GM12878 (cell line): Measurements from ENCODE around the gene MAPRE2. TPM values are rescaled to one million over a fixed set of nuclear protein-coding genes. Genes with fewer than 3 reads are reported as not detected.

Source experiments
- ATAC-seq: fragments of 200-7000 bp; cut with Tn5 transposase; 3 replicates; pipeline ENCODE4 v1.9.1; 2020; ENCODE audit warnings: mild to moderate bottlenecking, moderate library complexity
- BruUV-seq: library from RNA; stranded (reverse); fragments of 400-500 nt; replicated peaks from 2 replicates; lab custom pipeline; 2021; lab: Mats Ljungman, UMichigan
- CTCF ChIA-PET: fragments of 300-600 bp; sonication (Branson Sonifier 250); formaldehyde crosslinking; extraction: SDS; loops from one replicate; lab custom pipeline; 2021; ENCODE audit warnings: inconsistent platforms; lab: Yijun Ruan, JAX
- POLR2A ChIA-PET: fragments of 350-600 bp; formaldehyde crosslinking; extraction: SDS; loops from one replicate; lab custom pipeline; 2021; ENCODE audit warnings: inconsistent platforms; lab: Charles Lee
- RAD21 ChIA-PET: fragments of 300-600 bp; sonication (Branson Sonifier 250); formaldehyde crosslinking; loops from one replicate; lab custom pipeline; 2023; ENCODE audit warnings: antibody characterized with exemption; ENCODE audit not compliant: unreplicated experiment; lab: Charles Lee
- SMC1A ChIA-PET: fragments of 300-600 bp; sonication (Branson Sonifier 250); formaldehyde crosslinking; loops from one replicate; lab custom pipeline; 2023; ENCODE audit not compliant: unreplicated experiment, uncharacterized antibody; lab: Charles Lee
- DNase-seq: peaks from one replicate; pipeline ENCODE4 v3.0.0-alpha.2; 2011; ENCODE audit warnings: low read depth, low spot score
- FAIRE-seq: peaks from 3 replicates; lab custom pipeline; 2011; peaks lifted over from hg19 to GRCh38; lab: Jason Lieb, UNC
- H2AFZ ChIP-seq: 2 replicates; pipeline ENCODE4 v1.6.0; 2011; ENCODE audit warnings: low read depth, low read length, control low read depth; ENCODE audit not compliant: control insufficient read depth
- H3K27ac ChIP-seq: 2 replicates; pipeline ENCODE4 v1.5.1; 2011; ENCODE audit warnings: control low read depth; ENCODE audit not compliant: control insufficient read depth, insufficient read depth
- H3K27me3 ChIP-seq, 2 experiments: replicated peaks in 1 of 2; 2 replicates each; pipeline versions ENCODE4 v1.6.0 to v1.6.1; 2011; ENCODE audit warnings: low read length in 1 of 2; ENCODE audit not compliant: control insufficient read depth in 2 of 2, insufficient read depth in 2 of 2
- H3K36me3 ChIP-seq, 2 experiments: 2 replicates each; pipeline ENCODE4 v1.5.1; 2011; ENCODE audit warnings: low read length in 1 of 2; ENCODE audit not compliant: control insufficient read depth in 2 of 2, insufficient read depth in 2 of 2
- H3K4me1 ChIP-seq: 2 replicates; pipeline ENCODE4 v1.6.1; 2011; ENCODE audit warnings: mild to moderate bottlenecking, low read length, moderate library complexity, mixed read lengths; ENCODE audit not compliant: control insufficient read depth, insufficient read depth
- H3K4me2 ChIP-seq: 2 replicates; pipeline ENCODE4 v1.6.0; 2011; ENCODE audit warnings: control low read depth; ENCODE audit not compliant: control insufficient read depth, insufficient read depth
- H3K4me3 ChIP-seq: fragments of 200-600 bp; sonication (generic); 2 replicates; pipeline ENCODE4 v1.5.1; 2016
- H3K79me2 ChIP-seq: 2 replicates; pipeline ENCODE4 v1.6.0; 2011; ENCODE audit warnings: low read length; ENCODE audit not compliant: control insufficient read depth, insufficient read depth
- H3K9ac ChIP-seq: 2 replicates; pipeline ENCODE4 v1.8.0; 2011; ENCODE audit warnings: low read length, control low read depth, mixed read lengths; ENCODE audit not compliant: control insufficient read depth, insufficient read depth
- H3K9me3 ChIP-seq: replicated peaks from 3 replicates; pipeline ENCODE4 v1.5.1; 2011; ENCODE audit warnings: mild to moderate bottlenecking, low read length; ENCODE audit not compliant: control insufficient read depth, insufficient read depth
- H4K20me1 ChIP-seq: 2 replicates; pipeline ENCODE4 v1.6.0; 2011; ENCODE audit not compliant: control insufficient read depth, insufficient read depth
- BCL11A ChIP-seq: IDR thresholded peaks from 2 replicates; pipeline ENCODE4 v1.6.1; 2011; ENCODE audit warnings: low read depth, low read length
- CBX3 ChIP-seq: fragments of 200-600 bp; sonication (generic); IDR thresholded peaks from 2 replicates; pipeline ENCODE4 v1.6.1; 2016; ENCODE audit warnings: low read depth, borderline replicate concordance
- HDAC2 ChIP-seq: fragments of 200-600 bp; sonication (generic); IDR thresholded peaks from 2 replicates; pipeline ENCODE4 v1.6.1; 2017
- HDAC6 ChIP-seq: fragments of 200-600 bp; sonication (generic); IDR thresholded peaks from one replicate; pipeline ENCODE4 v1.8.0; 2017; ENCODE audit warnings: antibody characterized with exemption; ENCODE audit not compliant: unreplicated experiment
- IKZF1 ChIP-seq: fragments of 450-650 bp; conservative IDR thresholded peaks from 2 replicates; pipeline ENCODE4 v1.6.1; 2017; ENCODE audit warnings: antibody characterized with exemption, mild to moderate bottlenecking
- JUNB ChIP-seq: IDR thresholded peaks from 2 replicates; pipeline ENCODE4 v1.6.1; 2016; ENCODE audit warnings: antibody characterized with exemption, mild to moderate bottlenecking
- NBN ChIP-seq: fragments of 450-650 bp; IDR thresholded peaks from 2 replicates; pipeline ENCODE4 v1.6.1; 2016
- PML ChIP-seq: IDR thresholded peaks from 2 replicates; pipeline ENCODE4 v1.6.1; 2012; ENCODE audit warnings: low read length, inconsistent platforms
- RELA ChIP-seq: fragments of 450-650 bp; IDR thresholded peaks from 2 replicates; pipeline ENCODE4 v1.8.0; 2014; ENCODE audit warnings: borderline replicate concordance; ENCODE audit not compliant: partially characterized antibody
- SMAD5 ChIP-seq: IDR thresholded peaks from 2 replicates; pipeline ENCODE4 v1.6.1; 2016; ENCODE audit warnings: antibody characterized with exemption, low read depth
- TAF1 ChIP-seq: IDR thresholded peaks from 2 replicates; pipeline ENCODE4 v1.6.1; 2011; ENCODE audit warnings: mild to moderate bottlenecking, low read depth, low read length, borderline replicate concordance
- WGBS: methylation state at CpG from one replicate; pipeline ENCODE4 v1.1.6; 2016; ENCODE audit warnings: low lambda C conversion rate; ENCODE audit not compliant: insufficient replicate concordance, insufficient coverage; ENCODE audit errors: missing lambda C conversion rate; 5-methylcytosine and 5-hydroxymethylcytosine counted together
- in situ Hi-C: fragments of 300-500 bp; cut with MboI; formaldehyde crosslinking; loops from 9 replicates; pipeline ENCODE4 v1.14.3; 2018; ENCODE audit warnings: mixed read lengths
- intact Hi-C: fragments of 100-400 bp; cut with micrococcal nuclease; formaldehyde crosslinking; loops from one replicate; pipeline ENCODE4 v1.14.2; 2022; ENCODE audit not compliant: unreplicated experiment
- polyA plus RNA-seq, 11 experiments: library from polyadenylated mRNA; depleted of rRNA in 4 of 11; unstranded in 6 of 11; stranded (reverse) in 5 of 11; fragments of >200 nt; fragmentation: Nextera tagmentation in 4 of 11; fragmentation: Illumina TruSeq in 1 of 11; extraction: Ambion mirVana in 4 of 11; extraction: Trizol in 1 of 11; gene quantifications; 1 replicate in 1 of 11; 2 replicates in 10 of 11; pipeline versions ENCODE4 v1.2.1 to v1.2.3, GENCODE V29; 2011 to 2016; ENCODE audit warnings: inconsistent platforms in 2 of 11, missing spikeins in 2 of 11, low read depth in 1 of 11
- total RNA-seq, 4 experiments: library from RNA; depleted of rRNA in 3 of 4; stranded (reverse); fragments of >200 nt in 3 of 4; fragmentation: Illumina TruSeq in 1 of 4; extraction: Trizol in 1 of 4; gene quantifications; 2 replicates each; pipeline versions ENCODE4 v1.2.1 to v1.2.3, GENCODE V29; 2013 to 2021
- TF ChIP-seq, protein P1 (sequence below): IDR thresholded peaks from 2 replicates; pipeline ENCODE4 v1.6.1; 2012; ENCODE audit warnings: low read depth, low read length, improper control_type of control experiment
- TF ChIP-seq, protein P2 (sequence below): fragments of 450-650 bp; IDR thresholded peaks from 2 replicates; pipeline ENCODE4 v1.6.1; 2018; ENCODE audit warnings: borderline replicate concordance, mild to moderate bottlenecking; ENCODE audit not compliant: partially characterized antibody
- TF ChIP-seq, protein P3 (sequence below): fragments of 450-650 bp; IDR thresholded peaks from 2 replicates; pipeline ENCODE4 v1.6.1; 2017; ENCODE audit warnings: mild to moderate bottlenecking, low read depth, inconsistent platforms; ENCODE audit not compliant: poor library complexity, severe bottlenecking

MAPRE2 gene
- total and polyA plus RNA-seq, 10 of the 15 experiments (the other 5 are each of a cell fraction or from before 2014, with no cell fraction given), result 11.0 to 50.6 (median 24.0) TPM

DNA sequence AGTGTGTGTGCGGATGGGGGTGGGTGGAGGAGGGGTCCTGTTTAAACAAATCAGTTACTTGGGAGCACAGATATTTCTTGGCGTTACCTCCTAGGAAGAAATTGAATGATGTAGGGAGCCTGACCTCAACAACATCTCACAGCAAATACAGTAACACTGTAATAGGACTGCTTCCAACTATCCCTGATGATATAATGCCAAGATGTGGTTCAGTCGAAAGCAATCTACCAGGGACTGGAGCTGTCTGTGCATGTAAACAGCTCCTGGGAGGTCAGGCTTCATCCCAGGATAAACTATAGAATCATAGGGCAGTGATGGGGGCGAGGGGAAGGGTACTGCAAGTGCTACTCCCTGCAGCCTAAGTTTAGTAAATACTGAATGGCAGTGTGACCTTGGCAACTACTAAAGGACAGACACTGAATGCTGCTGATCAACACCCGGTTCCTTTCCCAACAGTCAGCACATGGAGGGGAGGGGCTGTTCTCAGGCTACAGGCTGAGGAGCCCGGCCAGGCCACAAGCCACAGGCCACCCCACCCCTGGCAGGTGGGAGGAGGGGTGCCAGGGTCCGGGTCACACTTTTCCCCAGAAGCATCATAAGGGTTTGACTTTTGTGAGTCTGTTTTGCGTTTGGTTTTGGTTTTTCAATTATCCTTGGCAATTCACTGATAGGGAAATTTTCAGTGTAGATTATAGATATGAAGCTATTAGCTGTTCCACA is 114.3 kb downstream of the MAPRE2 start:
- SMC1A ChIA-PET, result no interaction called here
- CTCF ChIA-PET, result interaction anchor here (1.5 kb wide), 2 partner anchors 128 to 129 kb away, joined by 3 read pairs; no protein-coding TSS in a partner anchor
- WGBS, result 39% methylated on average over 8 of the region's 8 CpGs
- Histone ChIP-seq H4K20me1 (no peaks in the 10 kb centered on the region), H3K36me3 (no peaks in the 10 kb centered on the region), H3K9ac (no peak overlapping the region), H3K4me3 (no peak overlapping the region), H3K27me3 (no peaks in the 10 kb centered on the region), H3K4me2 (no peak overlapping the region), H3K4me1 (0 out of 2 replicates have a peak, but pooled peaks cover 3% of the 10 kb centered on the region), H2AFZ (no peak overlapping the region), H3K9me3 (no peaks in the 10 kb centered on the region), H3K79me2 (no peaks in the 10 kb centered on the region), H3K27ac (no peak overlapping the region)
- FAIRE-seq (no peak), DNase-seq (no peak), ATAC-seq (no peak)
- POLR2A ChIA-PET, result no interaction called here
- no TSS peak for BruUV-seq
- in situ Hi-C loops, result no loop called here
- RAD21 ChIA-PET, result no interaction called here
- intact Hi-C loops, result no loop called here
- TF ChIP-seq IKZF1 (no peak), TAF1 (no peak), CBX3 (no peak), NBN (no peak), BCL11A (no peak), PML (no peak), HDAC2 (no peak)
- TF ChIP-seq, protein P1, sequence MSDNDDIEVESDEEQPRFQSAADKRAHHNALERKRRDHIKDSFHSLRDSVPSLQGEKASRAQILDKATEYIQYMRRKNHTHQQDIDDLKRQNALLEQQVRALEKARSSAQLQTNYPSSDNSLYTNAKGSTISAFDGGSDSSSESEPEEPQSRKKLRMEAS, result no peak

DNA sequence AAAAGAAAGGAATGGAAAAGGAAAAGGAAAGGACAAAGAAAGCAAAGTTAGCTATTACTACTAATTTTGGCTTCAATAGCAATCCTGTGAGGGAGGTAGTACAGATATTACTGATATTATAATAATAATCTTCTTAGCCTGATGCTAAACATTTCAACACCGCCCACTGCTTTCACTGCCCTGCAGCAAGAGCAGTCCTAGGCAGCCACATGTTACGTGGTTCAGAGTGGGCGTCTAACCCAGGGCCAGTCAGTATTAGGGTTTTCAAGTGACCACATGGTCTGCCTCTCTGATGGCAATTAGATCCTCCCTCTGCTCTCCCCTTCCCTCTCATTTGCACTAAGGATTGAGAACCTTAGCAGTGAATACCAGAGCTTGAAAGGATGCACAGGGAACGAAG is 116.0 kb downstream of the MAPRE2 start:
- H3K9ac ChIP-seq, result no peak overlapping the region
- WGBS, result 11% methylated on average over 4 of the region's 4 CpGs
- DNase-seq, result no peak
- ChIA-PET SMC1A (interaction anchor here (1.3 to 3.5 kb wide), 4 partner anchors 9 to 128 kb away, joined by 4 to 16 read pairs (median 6); no protein-coding TSS in a partner anchor), POLR2A (no interaction called here), CTCF (interaction anchor here (0.6 to 2.0 kb wide), 3 partner anchors 12 to 16 kb away, joined by 4 to 6 read pairs (median 4); no protein-coding TSS in a partner anchor), RAD21 (interaction anchor here (0.9 to 1.3 kb wide), 3 partner anchors 14 to 130 kb away, joined by 3 read pairs; no protein-coding TSS in a partner anchor)
- peak; percentile 25; the same call in 2 of the 3 replicates for ATAC-seq
- H3K27me3 ChIP-seq, result no peaks in the 10 kb centered on the region
- H3K79me2 ChIP-seq, result no peaks in the 10 kb centered on the region
- no peak overlapping the region for H3K27ac ChIP-seq
- H3K36me3 ChIP-seq, result no peaks in the 10 kb centered on the region
- H4K20me1 ChIP-seq, result no peaks in the 10 kb centered on the region
- in situ Hi-C loops, result no loop called here
- H3K4me3 ChIP-seq, result no peak overlapping the region
- intact Hi-C loops, result no loop called here
- H3K4me1 ChIP-seq, result 0 out of 2 replicates have a peak, but pooled peaks cover 3% of the 10 kb centered on the region
- H3K9me3 ChIP-seq, result no peaks in the 10 kb centered on the region
- H2AFZ ChIP-seq, result no peak overlapping the region
- H3K4me2 ChIP-seq, result no peak overlapping the region
- no peak for FAIRE-seq
- BruUV-seq, result no TSS peak
- peak; percentile 17; the same call in 1 of the 2 replicates for TF ChIP-seq JUNB
- TF ChIP-seq, protein P2, sequence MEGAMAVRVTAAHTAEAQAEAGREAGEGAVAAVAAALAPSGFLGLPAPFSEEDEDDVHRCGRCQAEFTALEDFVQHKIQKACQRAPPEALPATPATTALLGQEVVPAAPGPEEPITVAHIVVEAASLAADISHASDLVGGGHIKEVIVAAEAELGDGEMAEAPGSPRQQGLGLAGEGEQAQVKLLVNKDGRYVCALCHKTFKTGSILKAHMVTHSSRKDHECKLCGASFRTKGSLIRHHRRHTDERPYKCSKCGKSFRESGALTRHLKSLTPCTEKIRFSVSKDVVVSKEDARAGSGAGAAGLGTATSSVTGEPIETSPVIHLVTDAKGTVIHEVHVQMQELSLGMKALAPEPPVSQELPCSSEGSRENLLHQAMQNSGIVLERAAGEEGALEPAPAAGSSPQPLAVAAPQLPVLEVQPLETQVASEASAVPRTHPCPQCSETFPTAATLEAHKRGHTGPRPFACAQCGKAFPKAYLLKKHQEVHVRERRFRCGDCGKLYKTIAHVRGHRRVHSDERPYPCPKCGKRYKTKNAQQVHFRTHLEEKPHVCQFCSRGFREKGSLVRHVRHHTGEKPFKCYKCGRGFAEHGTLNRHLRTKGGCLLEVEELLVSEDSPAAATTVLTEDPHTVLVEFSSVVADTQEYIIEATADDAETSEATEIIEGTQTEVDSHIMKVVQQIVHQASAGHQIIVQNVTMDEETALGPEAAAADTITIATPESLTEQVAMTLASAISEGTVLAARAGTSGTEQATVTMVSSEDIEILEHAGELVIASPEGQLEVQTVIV, result no peak
- TF ChIP-seq HDAC6, result no peak
- TF ChIP-seq, protein P3, sequence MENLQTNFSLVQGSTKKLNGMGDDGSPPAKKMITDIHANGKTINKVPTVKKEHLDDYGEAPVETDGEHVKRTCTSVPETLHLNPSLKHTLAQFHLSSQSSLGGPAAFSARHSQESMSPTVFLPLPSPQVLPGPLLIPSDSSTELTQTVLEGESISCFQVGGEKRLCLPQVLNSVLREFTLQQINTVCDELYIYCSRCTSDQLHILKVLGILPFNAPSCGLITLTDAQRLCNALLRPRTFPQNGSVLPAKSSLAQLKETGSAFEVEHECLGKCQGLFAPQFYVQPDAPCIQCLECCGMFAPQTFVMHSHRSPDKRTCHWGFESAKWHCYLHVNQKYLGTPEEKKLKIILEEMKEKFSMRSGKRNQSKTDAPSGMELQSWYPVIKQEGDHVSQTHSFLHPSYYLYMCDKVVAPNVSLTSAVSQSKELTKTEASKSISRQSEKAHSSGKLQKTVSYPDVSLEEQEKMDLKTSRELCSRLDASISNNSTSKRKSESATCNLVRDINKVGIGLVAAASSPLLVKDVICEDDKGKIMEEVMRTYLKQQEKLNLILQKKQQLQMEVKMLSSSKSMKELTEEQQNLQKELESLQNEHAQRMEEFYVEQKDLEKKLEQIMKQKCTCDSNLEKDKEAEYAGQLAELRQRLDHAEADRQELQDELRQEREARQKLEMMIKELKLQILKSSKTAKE, result no peak
- no peak for TF ChIP-seq RELA
- TF ChIP-seq SMAD5, result no peak
